ENCODE data around the gene CCM2. TPM values are rescaled to one million over a fixed set of nuclear protein-coding genes. Genes with fewer than 3 reads are reported as not detected.

Gene CCM2
- total RNA-seq, 4 donors from 2014 or later, result 45.8 to 63.5 (median 50.4) TPM

GRCh38 chr7:45088821-45089340 lies 88.9 kb downstream of the CCM2 start, which contains the start of gene NACAD:
TSS of gene NACAD (minus strand) at chr7:45088969. CDS start at chr7:45088894, 75 bp downstream.
- TF ChIP-seq, protein P1, sequence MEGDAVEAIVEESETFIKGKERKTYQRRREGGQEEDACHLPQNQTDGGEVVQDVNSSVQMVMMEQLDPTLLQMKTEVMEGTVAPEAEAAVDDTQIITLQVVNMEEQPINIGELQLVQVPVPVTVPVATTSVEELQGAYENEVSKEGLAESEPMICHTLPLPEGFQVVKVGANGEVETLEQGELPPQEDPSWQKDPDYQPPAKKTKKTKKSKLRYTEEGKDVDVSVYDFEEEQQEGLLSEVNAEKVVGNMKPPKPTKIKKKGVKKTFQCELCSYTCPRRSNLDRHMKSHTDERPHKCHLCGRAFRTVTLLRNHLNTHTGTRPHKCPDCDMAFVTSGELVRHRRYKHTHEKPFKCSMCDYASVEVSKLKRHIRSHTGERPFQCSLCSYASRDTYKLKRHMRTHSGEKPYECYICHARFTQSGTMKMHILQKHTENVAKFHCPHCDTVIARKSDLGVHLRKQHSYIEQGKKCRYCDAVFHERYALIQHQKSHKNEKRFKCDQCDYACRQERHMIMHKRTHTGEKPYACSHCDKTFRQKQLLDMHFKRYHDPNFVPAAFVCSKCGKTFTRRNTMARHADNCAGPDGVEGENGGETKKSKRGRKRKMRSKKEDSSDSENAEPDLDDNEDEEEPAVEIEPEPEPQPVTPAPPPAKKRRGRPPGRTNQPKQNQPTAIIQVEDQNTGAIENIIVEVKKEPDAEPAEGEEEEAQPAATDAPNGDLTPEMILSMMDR (IDR thresholded peaks at IDR 0.05; ENCODE audit: low read depth), result no peak

GRCh38 chr7:45089341-45089891 lies 89.4 kb downstream of the CCM2 start:
- TF ChIP-seq, protein P1 (IDR thresholded peaks at IDR 0.05; ENCODE audit: low read depth), result no peak

DNA sequence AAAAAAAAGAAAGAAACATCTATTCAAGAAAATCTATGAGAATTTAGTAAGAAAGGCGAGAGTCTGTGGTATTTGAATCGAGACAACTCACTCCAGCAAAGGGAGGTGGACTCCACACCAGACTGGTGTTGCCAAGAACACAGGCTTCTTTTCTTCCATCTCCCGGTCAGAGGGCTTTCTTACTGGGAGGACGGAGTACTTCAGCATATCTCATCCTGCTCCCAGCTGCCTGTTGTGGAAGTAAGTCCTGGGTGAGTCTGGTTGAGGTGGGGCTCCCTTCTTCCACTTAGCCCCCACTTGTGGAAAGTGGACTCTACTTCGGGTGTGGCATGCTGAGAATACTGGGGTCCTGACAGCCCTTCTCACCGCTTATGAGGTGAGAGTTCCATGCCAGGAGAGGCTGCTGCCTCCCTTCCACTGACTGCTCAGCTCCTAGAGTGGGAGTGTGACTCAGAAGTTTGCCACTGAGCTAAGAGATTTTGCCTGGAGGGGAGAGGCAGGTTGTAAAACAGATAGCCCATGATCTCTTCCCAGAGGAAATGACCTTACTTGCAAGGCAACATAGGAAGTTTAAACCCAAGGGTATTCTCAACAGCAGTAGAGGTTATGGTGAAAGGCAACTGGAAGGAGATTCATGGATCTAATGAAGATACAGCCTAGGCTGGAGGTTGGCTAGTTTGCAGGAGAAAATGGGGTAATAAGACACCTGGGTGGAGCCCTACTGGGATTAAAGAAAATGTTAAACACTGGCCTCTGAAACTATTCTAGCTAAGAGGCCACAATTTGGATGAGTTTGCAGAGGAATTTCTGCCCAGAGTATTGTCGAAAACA lies 92.3 kb downstream of the CCM2 start:
- TF ChIP-seq, protein P1 (IDR thresholded peaks at IDR 0.05; ENCODE audit: low read depth), result no peak

DNA sequence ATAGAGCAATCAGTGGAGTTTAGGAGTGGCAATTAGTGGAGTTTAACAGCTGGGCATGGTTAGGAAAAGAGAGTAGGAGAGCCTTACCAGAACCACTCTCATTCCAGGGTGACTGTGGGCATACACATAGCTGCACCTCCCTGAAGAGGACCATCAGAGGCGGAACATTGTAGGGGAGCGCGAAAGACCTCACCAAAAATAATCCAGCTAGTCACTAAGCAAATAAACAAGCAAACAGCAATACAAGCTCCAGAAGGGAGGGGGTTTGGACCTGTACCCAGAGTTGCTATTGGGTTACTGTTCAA lies 92.9 kb downstream of the CCM2 start:
- TF ChIP-seq, protein P1 (IDR thresholded peaks at IDR 0.05; ENCODE audit: low read depth), result no peak

GRCh38 chr7:45098983-45099839 lies 99.2 kb downstream of the CCM2 start:
- TF ChIP-seq, protein P1 (IDR thresholded peaks at IDR 0.05; ENCODE audit: low read depth), result no peak

GRCh38 chr7:45099891-45100760 lies 100.1 kb downstream of the CCM2 start:
- TF ChIP-seq, protein P1 (IDR thresholded peaks at IDR 0.05; ENCODE audit: low read depth), result no peak

Data from subcutaneous adipose tissue (tissue), 4 donors.